Activated CD8-positive, alpha-beta T cell treated with anti-CD3 and anti-CD28 coated beads for 36 hours (primary cell): ENCODE results near the gene MYO1D. TPM values are rescaled to one million over a fixed set of nuclear protein-coding genes. Genes with fewer than 3 reads are reported as not detected.
A peak's percentile ranks its signal among the peaks of the same experiment; 100 is the strongest.
"Not testable (repeated sequence)": the region's sequence is repeated elsewhere in the genome, so short reads cannot be mapped to it uniquely, and the experiment has no call there.

Experiments
- ATAC-seq: fragments of 200-7000 bp; cut with Tn5 transposase; one replicate; pipeline ENCODE4 v1.10.0; 2021; ENCODE audit warnings: mild to moderate bottlenecking, moderate library complexity
- CTCF ChIA-PET: fragments of 350-600 bp; sonication (Branson Sonifier 250); formaldehyde crosslinking; loops from one replicate; lab custom pipeline; 2021; ENCODE audit warnings: antibody characterized with exemption; lab: Charles Lee
- POLR2A ChIA-PET: fragments of 350-600 bp; sonication (Branson Sonifier 250); formaldehyde crosslinking; loops from one replicate; lab custom pipeline; 2021; ENCODE audit warnings: antibody characterized with exemption; lab: Charles Lee
- DNase-seq: peaks from one replicate; pipeline ENCODE4 v3.0.0-alpha.2; 2020
- H3K27ac Mint-ChIP-seq: one replicate; pipeline ENCODE4 v1.8.0; 2021; ENCODE audit warnings: mild to moderate bottlenecking, mixed read lengths
- H3K27me3 Mint-ChIP-seq: one replicate; pipeline ENCODE4 v1.8.0; 2021; ENCODE audit warnings: mixed read lengths
- H3K36me3 Mint-ChIP-seq: one replicate; pipeline ENCODE4 v1.8.0; 2021; ENCODE audit warnings: low read depth, mixed read lengths
- H3K4me1 Mint-ChIP-seq: one replicate; pipeline ENCODE4 v1.8.0; 2021; ENCODE audit warnings: low read depth, mixed read lengths
- H3K4me3 Mint-ChIP-seq: one replicate; pipeline ENCODE4 v1.8.0; 2021; ENCODE audit warnings: mild to moderate bottlenecking, moderate library complexity, mixed read lengths
- H3K9me3 Mint-ChIP-seq: one replicate; pipeline ENCODE4 v1.8.0; 2021; ENCODE audit warnings: mixed read lengths
- intact Hi-C: fragments of 100-400 bp; cut with micrococcal nuclease; formaldehyde crosslinking; loops from one replicate; pipeline ENCODE4 v1.10.0; 2022
- total RNA-seq, 2 experiments: library from RNA; stranded (reverse); gene quantifications; one replicate each; pipeline ENCODE4 v1.2.3, GENCODE V29; 2021
- TF ChIP-seq, protein P1 (sequence below): fragments of 200-600 bp; IDR thresholded peaks from one replicate; pipeline ENCODE4 v1.8.0; 2022; ENCODE audit warnings: antibody characterized with exemption, mild to moderate bottlenecking

MYO1D gene
- 1 to 10 TPM; 8.3 to 9.2 TPM for total RNA-seq

DNA sequence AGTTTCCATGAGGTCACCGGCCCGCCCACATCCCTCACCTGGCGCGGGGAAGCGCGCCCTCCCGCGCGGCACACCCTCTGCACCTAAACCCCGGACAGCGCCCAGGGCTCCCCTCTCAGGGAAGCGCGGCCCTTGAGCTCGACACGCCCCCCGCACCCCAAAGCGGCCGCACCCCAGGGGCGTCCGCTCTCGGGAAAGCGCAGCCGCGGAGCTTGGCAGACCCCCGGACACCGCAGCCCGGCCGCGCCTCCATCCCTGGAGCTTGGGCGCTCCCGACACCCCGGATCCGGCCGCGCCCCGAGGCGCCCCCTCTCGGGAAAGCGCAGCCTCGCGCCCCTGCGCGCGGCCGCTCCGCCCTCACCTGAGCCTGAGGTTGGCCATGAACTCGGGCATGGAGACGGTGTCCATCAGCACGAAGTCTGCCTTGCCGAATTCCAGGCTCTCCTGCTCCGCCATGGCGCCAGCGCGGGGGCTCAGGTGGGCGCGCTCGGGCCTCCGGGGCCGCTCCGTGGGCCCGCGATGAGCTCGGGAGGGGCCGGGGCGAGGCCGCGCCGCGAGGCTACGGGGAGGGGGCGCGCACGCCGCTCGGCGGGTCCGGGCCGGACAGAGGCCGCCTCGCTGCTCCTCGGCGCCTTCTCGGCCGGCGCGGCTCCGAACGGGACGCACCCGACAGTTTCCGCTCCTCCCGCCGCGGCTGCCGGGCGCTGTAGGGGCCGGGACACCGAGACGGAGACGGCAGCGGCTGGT, at the start of gene MYO1D:
Gene MYO1D, minus strand, starts transcription at position 708 of the 747 bp plus-strand sequence. Its CDS starts 252 bp downstream, at position 456.
- Mint-ChIP-seq H3K36me3 (no peaks in the 10 kb centered on the region), H3K4me3 (peak within 1 kb of the TSS; percentile 89), H3K9me3 (no peaks in the 10 kb centered on the region), H3K4me1 (peaks cover 12% of the 10 kb centered on the region), H3K27me3 (no peaks in the 10 kb centered on the region), H3K27ac (peak within 1 kb of the TSS; percentile 75)
- ChIA-PET POLR2A (interaction anchor here (0.9 to 1.0 kb wide), 3 partner anchors 52 to 432 kb away, joined by 3 read pairs; partner anchors contain the start of gene PSMD11), CTCF (interaction anchor here (0.7 to 4.6 kb wide), 55 partner anchors 8 to 433 kb away, joined by 3 to 130 read pairs (median 5); partner anchors contain the start of genes CDK5R1, PSMD11 and TMEM98)
- intact Hi-C loops, result loop anchor here (5.0 kb wide), 1 partner anchor 94 kb away; no protein-coding TSS in a partner anchor
- ATAC-seq (peak; percentile 42), DNase-seq (peak; percentile 84)
- TF ChIP-seq, protein P1, sequence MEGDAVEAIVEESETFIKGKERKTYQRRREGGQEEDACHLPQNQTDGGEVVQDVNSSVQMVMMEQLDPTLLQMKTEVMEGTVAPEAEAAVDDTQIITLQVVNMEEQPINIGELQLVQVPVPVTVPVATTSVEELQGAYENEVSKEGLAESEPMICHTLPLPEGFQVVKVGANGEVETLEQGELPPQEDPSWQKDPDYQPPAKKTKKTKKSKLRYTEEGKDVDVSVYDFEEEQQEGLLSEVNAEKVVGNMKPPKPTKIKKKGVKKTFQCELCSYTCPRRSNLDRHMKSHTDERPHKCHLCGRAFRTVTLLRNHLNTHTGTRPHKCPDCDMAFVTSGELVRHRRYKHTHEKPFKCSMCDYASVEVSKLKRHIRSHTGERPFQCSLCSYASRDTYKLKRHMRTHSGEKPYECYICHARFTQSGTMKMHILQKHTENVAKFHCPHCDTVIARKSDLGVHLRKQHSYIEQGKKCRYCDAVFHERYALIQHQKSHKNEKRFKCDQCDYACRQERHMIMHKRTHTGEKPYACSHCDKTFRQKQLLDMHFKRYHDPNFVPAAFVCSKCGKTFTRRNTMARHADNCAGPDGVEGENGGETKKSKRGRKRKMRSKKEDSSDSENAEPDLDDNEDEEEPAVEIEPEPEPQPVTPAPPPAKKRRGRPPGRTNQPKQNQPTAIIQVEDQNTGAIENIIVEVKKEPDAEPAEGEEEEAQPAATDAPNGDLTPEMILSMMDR, result peak; percentile 39

DNA sequence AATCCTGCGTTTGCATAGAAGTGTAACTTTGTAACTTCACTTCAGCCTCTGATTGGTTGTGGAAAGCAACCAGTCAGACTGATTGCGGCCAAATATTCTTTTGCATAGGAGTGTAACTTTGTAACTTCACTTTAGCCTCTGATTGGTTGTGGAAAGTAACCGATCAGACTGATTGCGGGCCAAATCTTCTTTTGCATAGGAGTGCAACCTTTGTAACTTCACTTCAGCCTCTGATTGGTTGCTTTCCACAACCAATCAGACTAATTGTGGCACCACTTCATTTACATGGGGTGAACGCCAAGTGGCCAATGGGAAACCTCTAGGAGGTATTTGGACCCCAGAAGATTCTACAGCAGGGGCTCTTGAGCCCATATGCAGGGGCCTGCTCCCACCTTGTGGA, 49.3 kb upstream of the MYO1D start:
- TF ChIP-seq, protein P1, result no peak
- CTCF ChIA-PET, result interaction anchor here (0.9 kb wide), 1 partner anchor 10 kb away, joined by 3 read pairs; no protein-coding TSS in a partner anchor
- DNase-seq, result no peak
- Mint-ChIP-seq H3K36me3 (no peaks in the 10 kb centered on the region), H3K4me3 (no peak overlapping the region), H3K4me1 (peaks cover 4% of the 10 kb centered on the region), H3K27ac (no peak overlapping the region), H3K27me3 (peaks cover 28% of the 10 kb centered on the region), H3K9me3 (no peaks in the 10 kb centered on the region)
- POLR2A ChIA-PET, result no interaction called here
- intact Hi-C loops, result no loop called here
- no peak for ATAC-seq

DNA sequence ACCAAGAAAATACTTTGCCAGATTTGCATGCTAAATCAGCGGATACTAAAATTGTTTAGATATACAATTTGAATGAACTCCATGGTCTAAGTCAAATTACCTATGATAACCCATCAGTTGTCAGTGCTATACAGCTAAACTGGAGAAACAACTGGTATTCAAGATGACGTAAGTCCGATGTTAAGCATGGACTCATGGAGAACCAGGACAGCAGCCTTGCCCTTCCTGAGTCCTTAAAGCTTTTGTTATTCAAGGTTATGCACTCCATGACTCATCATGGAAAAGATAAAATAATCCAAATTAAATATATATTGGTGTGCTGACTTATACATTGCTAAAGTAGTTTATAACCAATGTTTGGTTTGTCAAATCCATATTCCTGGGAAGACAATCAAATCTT, 47.0 kb upstream of the MYO1D start:
- intact Hi-C loops, DNase-seq, POLR2A ChIA-PET, CTCF ChIA-PET, H3K36me3 Mint-ChIP-seq, H3K9me3 Mint-ChIP-seq, ATAC-seq, H3K4me1 Mint-ChIP-seq, H3K4me3 Mint-ChIP-seq, H3K27ac Mint-ChIP-seq: not testable (repeated sequence)
- H3K27me3 Mint-ChIP-seq, result peaks cover 21% of the 10 kb centered on the region

DNA sequence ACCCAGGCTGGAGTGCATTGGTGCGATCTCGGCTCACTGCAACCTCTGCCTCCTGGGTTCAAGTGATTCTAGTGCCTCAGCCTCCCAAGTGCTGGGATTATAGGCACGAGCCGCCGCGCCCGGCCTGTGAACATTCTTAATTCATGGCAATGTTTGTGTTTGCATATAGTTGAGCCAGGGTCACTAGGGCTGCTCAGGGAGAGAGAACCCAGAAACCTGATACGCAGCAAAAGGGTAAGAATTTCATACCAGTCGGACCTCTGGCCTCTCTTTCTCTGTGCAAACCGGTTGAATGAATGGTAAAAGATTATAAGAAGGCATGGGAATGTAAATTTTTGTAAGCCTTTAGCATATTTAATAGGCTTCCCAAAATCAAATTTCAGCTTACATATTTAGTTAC, 44.1 kb upstream of the MYO1D start:
- DNase-seq, result no peak
- TF ChIP-seq, protein P1, result no peak
- H3K4me1 Mint-ChIP-seq, result peaks cover 12% of the 10 kb centered on the region
- H3K4me3 Mint-ChIP-seq, result no peak overlapping the region
- CTCF ChIA-PET, result interaction anchor here (1.9 kb wide), 1 partner anchor 16 kb away, joined by 12 read pairs; no protein-coding TSS in a partner anchor
- no peak for ATAC-seq
- H3K36me3 Mint-ChIP-seq, result no peaks in the 10 kb centered on the region
- intact Hi-C loops, result no loop called here
- H3K27ac Mint-ChIP-seq, result no peak overlapping the region
- POLR2A ChIA-PET, result interaction anchor here (0.5 to 0.6 kb wide), 2 partner anchors 63 to 75 kb away, joined by 3 to 4 read pairs; no protein-coding TSS in a partner anchor
- H3K9me3 Mint-ChIP-seq, result no peaks in the 10 kb centered on the region
- H3K27me3 Mint-ChIP-seq, result peaks cover 7% of the 10 kb centered on the region

DNA sequence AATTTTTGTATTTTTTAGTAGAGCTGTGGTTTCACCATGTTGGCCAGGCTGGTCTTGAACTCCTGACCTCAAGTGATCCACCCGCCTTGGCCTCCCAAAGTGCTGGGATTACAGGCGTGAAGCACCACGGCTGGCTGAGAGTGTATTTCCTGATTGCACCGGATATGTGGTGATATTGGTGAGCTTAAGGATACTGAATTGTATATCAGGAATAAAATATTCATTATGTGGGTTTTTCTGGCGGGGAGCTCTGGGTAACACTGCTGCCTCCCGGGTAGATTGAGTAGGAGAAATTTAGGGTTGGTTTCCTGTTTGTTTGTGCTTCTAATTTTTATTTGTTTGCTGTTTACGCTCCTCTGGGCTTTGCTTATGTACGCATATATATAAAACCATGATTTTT, 43.4 kb upstream of the MYO1D start:
- Mint-ChIP-seq H3K4me1 (peaks cover 14% of the 10 kb centered on the region), H3K4me3 (no peak overlapping the region), H3K27me3 (peaks cover 2% of the 10 kb centered on the region), H3K27ac (no peak overlapping the region), H3K36me3 (no peaks in the 10 kb centered on the region), H3K9me3 (no peaks in the 10 kb centered on the region)
- intact Hi-C loops, result no loop called here
- CTCF ChIA-PET, result interaction anchor here (0.8 to 1.9 kb wide), 3 partner anchors 10 to 21 kb away, joined by 3 to 12 read pairs (median 4); no protein-coding TSS in a partner anchor
- DNase-seq, result no peak
- ATAC-seq, result no peak
- TF ChIP-seq, protein P1, result no peak
- POLR2A ChIA-PET, result interaction anchor here (0.6 kb wide), 1 partner anchor 74 kb away, joined by 4 read pairs; no protein-coding TSS in a partner anchor

DNA sequence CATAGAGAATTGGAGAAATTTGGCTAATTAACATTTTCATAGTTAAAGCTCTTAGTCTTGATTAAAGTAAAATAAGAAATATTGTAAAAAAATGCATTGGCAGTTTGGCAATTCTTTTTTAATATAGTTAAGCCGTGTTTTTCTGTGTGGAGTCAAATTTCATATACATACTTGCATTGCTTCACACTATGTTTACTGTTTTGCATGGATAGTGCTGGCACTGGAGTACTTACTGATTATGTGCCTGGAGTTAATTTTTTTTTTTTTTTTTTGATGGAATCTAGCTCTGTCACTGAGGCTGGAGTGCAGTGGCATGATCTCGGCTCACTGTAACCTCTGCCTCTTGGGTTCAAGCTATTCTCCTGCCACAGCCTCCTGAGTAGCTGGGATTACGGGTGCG, 43.0 kb upstream of the MYO1D start:
- POLR2A ChIA-PET, H3K27me3 Mint-ChIP-seq: not testable (repeated sequence)
- peaks cover 18% of the 10 kb centered on the region for H3K4me1 Mint-ChIP-seq

More for the DNA sequence above, 43.0 kb upstream of the MYO1D start:
- H3K27ac Mint-ChIP-seq, ATAC-seq, H3K4me3 Mint-ChIP-seq, DNase-seq, H3K9me3 Mint-ChIP-seq, intact Hi-C loops, H3K36me3 Mint-ChIP-seq: not testable (repeated sequence)
- CTCF ChIA-PET, result interaction anchor here (0.8 to 1.9 kb wide), 3 partner anchors 10 to 21 kb away, joined by 3 to 12 read pairs (median 4); no protein-coding TSS in a partner anchor
